Activated CD4-positive, alpha-beta T cell treated with anti-CD3 and anti-CD28 coated beads for 24 hours (primary cell): ENCODE results near the gene SLC43A2.
A peak's percentile ranks its signal among the peaks of the same experiment; 100 is the strongest.
"Not testable (repeated sequence)": the region's sequence is repeated elsewhere in the genome, so short reads cannot be mapped to it uniquely, and the experiment has no call there.

Experiments used
- DNase-seq, 2 donors: peaks; one replicate each; pipeline ENCODE4 v3.0.0-alpha.2; 2020; ENCODE audit warnings: low read depth in 2 of 2

Gene SLC43A2

DNA sequence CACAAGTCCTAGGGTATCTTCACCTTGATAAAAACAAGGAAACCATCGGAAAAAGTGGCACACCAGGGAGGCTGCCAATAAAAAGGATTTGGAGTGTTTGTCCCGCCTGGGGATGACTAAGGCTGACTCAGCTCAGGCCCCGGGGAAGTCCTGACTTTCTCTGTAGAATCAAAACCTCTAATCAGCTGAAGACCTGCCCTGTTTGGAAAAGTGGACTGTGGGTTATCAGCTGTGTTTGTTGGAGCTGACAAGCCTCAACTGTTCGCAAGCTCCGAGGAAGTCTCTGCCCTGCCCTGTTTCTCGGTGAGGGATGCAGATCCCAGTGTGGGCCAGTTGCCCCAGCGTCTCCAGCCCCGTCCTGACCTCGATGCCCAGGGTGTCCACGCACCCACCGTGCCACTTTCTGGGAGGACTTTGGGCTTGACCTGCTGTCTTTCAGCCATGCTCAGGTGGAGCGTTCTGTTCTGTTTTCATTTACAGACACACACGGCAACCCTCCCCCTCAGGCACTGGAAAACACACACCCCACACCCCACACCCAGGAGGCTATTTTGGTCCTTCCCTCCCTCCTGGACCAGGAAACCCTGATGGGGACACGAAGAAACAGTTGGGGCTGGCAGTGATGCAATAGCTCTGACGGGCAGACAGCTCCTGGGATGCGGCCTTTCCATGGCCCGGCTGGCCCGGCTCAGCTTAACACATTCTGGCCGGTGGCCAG lies 38.4 kb downstream of the SLC43A2 start:
- DNase-seq: no peak

DNA sequence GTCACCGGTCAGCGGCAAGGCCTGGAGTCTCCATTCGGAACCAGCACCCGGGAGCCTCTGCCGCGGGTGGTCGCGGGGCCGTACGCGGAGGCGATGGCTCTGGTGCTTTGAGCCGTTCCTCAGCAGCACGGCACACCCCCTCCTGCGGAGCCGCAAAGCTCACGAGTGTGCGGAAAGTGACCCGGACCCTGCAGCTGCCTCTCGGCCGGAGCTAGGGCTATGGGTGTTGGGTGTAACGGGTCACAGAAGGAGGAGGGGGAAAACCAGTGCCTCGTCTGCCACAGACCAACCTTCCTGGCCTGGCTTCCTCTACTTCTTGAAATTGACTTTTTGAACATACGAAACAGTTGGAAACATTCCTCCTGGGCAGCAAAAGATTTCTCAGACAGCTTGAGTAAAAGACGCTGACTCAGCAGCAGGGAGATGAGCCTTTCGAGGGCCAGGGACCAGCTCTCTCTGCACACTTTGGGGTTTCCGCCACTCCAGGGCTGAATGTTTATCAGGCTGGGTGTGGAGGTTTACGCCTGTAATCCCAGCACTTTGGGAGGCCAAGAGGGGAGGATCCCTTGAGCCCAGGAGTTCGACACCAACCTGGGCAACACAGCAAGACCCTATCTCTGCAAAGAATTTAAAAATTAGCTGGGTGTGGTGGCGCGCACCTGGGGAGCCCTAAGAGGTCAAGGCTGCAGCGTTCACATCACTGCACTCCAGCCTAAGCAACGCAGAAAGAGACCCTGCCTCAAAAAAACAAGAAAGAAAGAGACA lies 39.6 kb downstream of the SLC43A2 start:
- no peak for DNase-seq

DNA sequence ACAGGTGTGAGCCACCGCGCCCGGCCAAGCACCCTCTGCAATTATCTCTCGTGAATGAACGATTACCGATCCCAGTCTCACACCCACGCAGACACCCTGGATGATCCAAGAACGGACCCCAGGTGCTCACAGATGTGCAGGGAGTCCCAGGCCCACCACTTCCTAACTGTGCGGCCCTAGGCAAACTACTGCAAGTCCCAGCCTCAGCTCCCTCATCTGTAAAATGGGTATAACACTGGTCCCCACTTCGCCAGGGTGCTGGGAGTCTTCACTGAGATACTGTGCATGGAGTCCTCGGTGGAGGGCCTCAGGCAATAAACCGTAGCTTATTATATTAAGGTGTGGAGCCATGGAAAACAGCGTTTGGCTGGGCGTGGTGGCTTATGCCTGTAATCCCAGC lies 44.5 kb downstream of the SLC43A2 start:
- DNase-seq: no peak

DNA sequence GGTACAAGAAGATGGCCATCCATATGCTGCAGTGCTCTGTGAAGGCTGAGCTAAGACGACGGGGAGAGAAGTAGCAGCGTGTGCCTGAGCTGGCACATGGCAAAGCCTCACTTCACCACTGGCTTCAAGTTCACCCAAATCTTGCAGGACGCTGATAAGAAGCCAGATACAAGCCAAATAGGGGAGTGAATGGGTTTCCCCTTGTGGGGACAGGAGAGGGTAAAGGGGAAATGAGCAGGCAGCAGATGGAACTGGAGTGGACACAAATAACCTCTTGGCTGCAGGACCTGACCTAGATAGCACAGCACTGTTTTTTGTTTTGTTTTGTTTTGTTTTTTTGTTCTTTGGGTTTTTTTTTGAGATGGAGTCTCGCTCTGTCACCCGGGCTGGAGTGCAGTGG lies 45.1 kb downstream of the SLC43A2 start:
- DNase-seq: no peak

DNA sequence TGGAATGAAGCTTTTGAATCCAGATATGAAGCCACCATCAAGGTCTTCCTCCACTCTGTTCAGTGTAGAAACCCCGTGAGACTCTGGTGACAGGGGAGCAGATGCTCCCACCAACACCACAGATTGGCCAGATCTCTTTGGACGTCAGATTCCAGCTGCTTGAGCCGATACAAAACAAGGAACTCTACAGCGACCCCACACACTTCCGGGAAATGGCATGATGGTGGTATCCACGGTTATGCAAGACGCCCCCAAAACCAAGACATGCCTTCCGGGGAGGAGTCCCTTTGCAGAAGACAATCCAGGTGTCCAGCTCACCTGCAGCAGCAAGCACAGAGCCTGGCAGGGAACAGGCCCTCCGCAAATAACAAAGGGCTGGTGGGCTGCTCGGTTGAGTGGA lies 46.3 kb downstream of the SLC43A2 start:
- DNase-seq: no peak

DNA sequence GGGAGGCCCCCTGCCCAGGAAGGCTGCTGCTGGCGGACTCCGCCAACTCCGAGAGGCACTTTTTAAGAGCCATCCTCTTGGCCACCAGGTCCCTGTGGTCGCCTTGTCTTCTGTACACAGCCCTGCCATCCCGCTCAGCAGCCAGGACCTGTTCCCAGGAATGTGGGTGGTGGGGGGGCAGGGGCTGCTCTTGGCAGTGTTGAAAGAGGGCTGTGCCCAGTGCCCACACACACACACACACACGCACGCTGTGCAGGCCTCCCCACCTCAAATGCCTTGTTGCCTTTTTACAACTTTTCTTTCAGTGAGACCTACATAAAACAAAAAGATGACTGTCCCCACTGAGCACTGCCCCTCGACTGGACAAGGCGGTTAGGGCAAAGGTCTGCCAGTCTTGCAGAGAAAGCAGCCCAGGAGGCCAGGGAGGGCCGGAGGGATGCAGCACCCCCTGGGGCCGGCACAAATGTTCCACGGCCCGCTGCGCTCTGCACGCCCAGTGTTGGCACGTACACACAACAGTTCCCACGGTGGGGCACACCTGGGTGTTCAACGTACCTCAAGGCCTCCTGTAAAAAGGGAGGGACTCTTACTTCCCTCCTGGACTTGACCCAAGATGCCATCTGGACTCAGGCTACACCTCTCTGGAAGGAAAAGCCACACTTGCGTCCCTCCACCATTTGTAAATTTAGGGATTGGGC lies 47.5 kb downstream of the SLC43A2 start:
- DNase-seq: no peak

DNA sequence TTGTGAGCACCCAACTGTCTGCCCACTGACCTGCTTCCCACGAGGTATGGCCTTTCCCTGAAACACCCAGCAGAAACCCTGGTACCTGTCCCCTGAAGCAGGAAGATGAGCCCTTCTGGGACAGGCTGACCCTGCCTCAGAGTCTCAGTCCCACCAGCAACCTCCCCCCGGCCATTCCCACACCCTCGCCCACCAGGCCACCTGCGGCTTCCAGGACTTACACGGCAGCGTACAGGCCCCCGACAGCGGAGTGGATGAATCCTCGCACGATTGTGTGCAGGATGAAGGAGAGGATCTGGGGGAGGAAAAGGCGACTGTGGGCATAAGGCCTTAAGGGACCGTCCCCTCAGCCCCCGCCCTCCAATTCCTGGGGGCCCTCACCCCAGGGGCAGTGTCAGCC lies 50.6 kb downstream of the SLC43A2 start:
- no peak for DNase-seq

DNA sequence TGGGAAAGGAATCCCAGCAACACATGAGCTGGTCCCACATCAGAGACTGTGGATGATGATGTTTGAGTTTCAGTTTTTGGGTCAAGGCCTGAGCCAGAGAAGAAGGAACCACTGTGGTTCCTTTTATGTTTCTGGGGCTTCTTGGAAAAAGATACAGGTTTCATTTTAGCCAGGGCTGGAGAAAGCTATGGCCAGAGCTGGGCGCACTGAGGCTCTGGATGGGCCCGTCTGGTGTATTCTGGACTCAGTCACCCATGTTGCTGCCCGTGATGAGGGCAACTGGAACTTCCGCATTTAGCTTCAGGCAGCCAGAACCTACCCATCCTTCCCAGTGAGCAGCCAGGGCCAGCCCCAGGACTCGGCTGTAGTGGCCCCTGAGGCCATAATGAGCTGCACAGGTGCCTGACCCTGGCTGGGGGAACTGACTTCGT lies 51.0 kb downstream of the SLC43A2 start:
- no peak for DNase-seq

DNA sequence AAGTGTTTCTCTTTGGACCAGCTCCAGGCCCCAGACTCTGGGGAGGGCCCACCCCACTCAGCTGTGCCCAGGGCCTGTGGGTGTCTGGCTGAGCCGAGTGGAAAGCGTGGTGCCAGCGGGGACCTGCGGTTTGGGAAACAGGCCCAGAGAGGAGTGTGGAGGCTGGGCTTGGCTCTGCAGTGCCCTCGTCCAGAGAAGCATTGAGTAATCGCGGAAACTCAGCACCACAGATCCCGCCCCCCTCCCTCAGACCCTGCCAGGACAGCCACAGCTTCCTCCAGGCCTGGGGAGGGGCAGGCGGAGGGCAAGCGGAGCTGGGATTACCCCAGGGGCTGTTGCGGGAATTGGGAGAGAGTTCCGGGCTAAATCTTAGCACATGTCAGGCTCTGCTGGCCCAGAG lies 51.5 kb downstream of the SLC43A2 start:
- DNase-seq: no peak

DNA sequence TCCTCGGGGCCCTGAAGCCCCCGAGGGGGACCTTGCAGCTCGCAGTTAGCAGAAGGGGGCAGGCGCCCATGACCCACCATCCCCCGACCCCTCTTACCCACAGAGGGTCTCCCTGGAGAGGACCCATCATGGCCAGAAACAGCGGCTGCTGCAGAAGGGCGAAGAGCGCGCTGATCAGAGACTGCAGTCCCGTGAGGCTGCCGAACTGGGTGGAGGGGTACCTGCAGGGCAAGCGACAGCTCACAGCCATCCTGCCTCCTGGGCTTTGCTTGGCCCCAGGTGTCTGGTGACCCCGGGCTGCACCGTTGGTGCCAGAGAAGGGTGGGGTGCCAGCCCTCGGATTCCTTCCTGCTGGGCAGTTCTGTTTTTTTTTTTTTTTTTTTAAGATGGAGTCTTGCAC lies 52.1 kb downstream of the SLC43A2 start:
- no peak for DNase-seq

DNA sequence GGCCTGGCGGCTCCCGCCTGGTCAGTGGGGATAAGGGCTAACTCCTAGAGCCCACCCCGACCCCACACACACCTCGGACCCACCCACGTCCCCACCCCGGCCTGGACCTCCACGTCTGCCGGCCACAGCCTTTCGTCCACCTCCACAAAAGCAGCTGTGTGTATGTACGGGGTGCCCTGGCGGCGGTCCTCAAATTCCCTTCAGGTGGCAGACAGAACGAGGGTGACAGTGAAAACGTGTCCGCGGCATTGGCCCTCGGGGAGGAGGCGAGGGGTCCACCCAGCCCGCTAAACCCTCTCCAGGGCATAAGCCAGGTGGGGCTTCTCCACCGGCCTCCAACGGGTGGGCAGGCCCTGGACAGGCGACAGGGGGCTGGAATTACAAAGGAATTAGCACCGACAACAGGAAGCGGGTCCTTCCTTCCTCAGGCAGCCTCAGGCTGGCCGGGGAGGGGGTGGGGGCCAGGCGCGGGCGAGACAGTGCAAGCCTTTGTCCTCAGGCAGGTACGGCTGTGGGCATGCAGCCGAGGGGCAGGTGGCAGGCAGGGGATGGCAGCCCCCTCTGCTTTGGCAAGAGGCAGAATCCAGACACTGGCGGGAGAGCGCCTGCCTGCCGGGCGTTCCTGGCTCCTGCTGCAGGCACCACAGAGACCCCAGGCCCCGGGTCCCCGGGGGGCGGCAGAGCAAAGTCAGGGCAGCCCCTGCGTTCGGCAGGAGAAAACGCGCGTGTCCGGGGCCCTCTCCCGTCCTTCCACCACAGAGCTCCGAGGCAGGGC lies 53.8 kb downstream of the SLC43A2 start:
- DNase-seq: no peak

DNA sequence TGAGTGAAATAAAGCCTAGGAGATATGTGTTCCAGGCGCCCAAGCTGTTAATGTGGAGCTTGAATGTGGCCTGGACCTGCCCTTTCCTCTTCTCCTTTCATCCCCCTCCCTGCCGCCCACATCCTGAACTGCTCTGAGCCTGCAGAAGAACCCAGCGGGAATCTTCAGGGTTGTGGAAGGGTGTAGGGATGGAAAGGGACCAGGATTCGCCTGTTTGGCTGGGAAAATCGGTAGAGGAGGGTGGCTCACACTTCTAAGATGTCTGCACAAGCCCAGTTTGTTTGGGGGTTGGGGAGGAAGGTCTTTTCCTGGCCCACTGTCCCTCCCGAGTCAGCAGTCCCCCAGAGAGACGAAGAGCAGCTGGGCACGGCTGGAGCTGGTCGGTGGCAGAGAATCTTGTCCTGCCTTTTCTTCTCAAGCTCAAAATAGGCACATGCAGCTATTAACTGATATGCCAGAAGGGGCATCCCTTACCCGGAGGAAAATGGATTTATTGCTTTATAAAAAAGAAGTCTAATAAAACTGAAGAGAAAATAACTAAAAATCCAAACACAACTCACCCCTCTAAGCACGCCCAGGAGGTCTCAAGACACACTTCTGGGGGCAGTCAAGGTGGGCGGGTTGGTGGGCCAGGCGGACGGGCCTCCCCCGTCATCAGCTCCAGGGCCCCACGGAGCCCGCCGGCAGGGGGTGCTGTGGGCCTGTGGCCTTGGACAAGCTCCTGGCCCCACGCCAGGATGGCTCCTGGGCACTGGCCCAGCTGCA lies 54.5 kb downstream of the SLC43A2 start:
- DNase-seq: peak; percentile 48 to 61

DNA sequence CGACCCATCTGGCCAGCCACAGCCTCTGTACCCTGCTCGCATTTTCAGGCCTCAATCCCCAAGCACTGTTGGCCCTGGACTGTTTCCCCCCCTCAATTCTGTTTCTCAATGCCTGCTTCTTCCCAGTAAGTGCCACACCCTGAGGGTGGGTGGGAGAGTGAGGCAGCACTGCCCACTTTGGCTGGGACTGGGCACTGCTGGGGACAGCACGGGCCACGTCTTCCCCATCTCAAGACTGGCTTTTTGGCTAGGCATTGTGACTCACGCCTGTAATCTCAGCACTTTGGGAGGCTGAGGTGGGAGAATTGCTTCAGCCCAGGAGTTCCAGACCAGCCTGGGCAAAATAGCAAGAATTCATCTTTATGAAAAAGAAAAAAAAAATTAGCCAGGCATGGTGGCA lies 56.0 kb downstream of the SLC43A2 start:
- DNase-seq: not testable (repeated sequence)

DNA sequence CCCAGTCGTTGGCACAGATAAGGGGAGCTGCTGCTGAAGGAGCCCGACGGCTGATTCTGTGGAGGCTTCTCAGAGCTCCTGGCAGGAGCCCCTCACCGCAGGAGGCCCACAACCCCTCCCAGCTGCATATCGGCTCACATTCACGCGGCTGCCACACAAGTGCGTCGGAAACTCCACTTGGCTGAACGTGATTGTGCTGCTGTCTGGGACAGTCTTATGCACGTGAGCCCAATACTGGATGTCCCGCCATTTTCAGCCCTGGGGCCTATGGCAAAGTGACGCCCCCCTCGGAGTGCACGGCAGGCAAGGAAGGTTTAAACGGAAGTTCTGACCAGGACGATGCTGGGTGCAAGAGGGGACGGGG lies 57.3 kb downstream of the SLC43A2 start:
- DNase-seq: no peak

DNA sequence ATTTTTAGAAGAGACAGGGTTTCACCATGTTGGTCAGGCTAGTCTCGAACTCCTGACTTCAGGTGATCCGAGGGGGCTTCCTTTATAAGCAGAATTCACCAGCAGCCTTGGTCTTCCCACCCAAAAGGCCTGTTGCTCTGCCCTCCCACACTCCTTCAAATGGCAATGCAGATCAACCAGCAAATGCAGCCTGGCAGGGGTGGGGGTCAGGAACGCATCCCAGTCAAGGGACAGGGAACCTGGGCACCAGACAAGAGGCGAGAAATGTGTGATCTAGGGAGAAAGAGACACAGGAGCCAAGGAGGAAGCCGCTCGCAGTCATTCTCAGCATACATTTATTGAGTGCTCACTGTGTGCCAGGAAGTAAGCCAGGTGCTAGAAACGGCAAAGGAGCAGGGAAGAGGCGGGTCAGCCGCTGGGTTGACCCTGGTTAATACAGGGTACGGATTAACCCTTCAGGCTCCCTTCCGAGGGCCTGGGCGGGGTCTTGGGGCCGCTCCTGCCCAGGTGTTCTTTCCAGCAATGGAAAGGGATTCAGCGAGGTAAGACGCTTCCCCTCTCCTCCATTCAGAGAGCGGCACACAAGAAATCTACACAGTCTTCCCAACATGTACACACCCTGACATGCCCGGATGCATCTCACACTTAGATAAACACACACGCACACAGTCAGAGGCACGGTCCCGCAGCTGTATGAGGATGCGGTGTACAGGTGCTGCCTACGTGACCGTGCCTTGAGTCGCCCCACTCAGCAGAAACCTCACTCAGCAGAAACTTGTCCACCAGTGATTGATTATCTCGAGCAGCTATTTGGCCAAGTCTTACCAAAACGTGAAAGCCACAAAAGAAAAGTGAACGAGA lies 59.5 kb downstream of the SLC43A2 start:
- DNase-seq: no peak

DNA sequence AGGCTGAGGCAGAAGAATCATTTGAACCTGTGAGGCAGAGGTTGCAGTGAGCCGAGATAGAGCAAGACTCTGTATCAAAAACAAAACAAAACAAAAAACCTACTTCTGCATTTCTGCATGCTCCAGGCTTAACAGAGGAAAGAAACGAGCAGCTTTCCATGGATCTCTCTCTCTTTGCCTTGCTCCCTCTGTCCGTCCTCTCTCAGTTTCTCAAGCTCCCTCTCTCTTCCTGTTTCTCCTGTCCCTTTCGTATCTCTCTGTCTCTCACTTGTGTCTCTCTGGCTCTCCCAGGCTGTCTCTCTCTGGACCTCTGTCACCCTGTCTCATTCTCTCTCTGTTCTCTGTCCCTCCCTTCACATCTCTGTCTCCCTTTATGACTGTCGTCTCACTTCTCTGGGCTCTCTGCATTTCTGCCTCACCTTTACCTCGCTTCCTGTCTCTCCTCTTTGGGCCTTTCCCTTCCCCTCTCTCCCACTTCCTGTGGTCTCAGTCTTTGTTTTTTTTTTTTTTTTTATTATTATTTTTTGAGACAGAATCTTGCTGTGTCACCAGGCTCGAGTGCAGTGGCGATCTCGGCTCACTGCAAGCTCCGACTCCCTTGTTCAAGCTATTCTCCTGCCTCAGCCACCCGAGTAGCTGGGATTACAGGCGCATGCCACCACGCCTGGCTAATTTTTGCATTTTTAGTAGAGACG lies 62.0 kb downstream of the SLC43A2 start:
- no peak for DNase-seq

DNA sequence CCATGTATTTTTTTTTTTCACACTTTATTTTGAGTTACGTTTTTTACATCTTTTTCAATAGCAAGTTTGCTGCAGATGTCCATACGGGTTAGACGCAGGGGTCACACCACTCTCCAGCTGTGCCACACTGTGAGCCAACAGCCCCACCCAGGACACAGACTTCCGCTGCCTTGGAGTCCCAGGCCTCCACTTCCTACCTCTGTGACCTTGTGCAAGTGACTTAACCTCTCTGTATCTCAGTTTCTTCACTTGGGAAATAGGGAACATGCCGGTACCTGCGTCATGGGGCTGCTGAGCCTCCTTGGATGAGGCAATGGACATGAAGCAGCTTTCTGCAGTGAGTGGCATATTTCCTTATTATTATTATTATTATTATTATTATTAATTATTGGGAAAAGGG lies 62.8 kb downstream of the SLC43A2 start:
- DNase-seq: no peak

DNA sequence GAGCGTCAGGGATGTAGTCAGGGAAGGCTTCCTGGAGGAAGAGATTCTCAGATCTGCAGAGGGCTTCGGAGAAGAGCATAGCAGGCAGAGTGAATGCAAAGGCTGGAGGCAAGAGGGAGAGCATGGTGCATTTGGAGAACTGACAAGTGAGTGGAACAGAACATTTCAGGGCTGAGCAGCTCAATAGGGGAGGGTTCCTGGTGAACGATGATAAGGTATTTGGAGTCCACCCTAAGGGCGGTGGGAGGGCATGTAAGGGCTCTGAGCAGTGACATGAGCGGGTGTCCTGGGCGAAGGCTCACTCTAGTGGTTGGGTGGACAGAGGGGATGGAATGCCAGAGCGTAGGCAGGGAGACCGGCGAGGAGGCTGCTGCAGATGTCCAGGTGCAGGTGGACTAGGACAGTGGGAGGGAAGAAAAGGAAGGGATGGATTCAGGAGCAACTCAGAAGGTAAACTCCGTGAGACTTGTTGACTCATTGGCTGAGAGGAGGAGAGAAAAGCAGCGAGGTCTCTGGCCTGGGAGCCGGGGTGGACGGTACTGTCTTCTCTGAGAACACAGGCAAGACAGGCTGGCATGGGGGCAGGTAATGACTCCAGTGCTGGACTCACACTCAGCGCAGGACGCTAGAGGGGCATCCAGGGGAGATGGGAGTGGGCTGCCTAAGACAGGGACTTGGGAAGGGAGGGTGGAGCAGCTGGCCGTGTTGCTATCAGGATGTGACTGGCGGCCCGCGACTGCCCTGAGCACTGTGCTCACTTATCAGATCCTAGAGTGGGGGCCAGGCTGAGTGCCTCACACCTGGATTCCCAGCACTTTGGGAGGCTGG lies 64.6 kb downstream of the SLC43A2 start:
- DNase-seq: no peak

DNA sequence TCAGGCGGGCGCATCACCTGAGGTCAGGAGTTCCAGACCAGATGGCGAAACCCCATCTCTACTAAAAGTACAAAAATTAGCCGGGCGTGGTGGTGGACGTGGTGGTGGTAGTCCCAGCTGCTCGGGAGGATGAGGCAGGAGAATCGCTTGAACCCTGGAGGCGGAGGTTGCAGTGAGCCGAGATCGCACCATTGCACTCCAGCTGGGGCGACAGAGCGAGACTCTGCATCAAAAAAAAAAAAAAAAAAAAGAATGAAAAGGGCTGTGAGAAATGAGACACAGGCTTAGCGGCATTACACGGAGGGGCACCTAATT lies 65.2 kb downstream of the SLC43A2 start:
- DNase-seq: not testable (repeated sequence)
